ENCODE data around the gene ENTPD6.

Gene ENTPD6

GRCh38 chr20:25219365-25219764, 23.9 kb downstream of the ENTPD6 start:
- H3K9me3 ChIP-seq (ENCODE audit: control insufficient read depth, insufficient read depth, low read length), result no peaks in the 10 kb centered on the region
- peaks cover 5% of the 10 kb centered on the region; the same call in 1 of the 2 replicates for H3K4me1 ChIP-seq (ENCODE audit: control insufficient read depth, insufficient read depth, low read length)
- H3K36me3 ChIP-seq (ENCODE audit: control insufficient read depth, insufficient read depth, low read length), result peaks cover 48% of the 10 kb centered on the region
- H3K27ac ChIP-seq (ENCODE audit: low read depth, low read length), result no peak overlapping the region
- H3K9ac ChIP-seq (ENCODE audit: low read depth, low read length), result no peak overlapping the region
- no peaks in the 10 kb centered on the region for H3K27me3 ChIP-seq (ENCODE audit: control insufficient read depth, insufficient read depth, low read length)
- H3K4me3 ChIP-seq (ENCODE audit: low read depth, low read length), result no peak overlapping the region

- Histone ChIP-seq H3K27ac (ENCODE audit: low read depth, low read length) (no peak overlapping the region), H3K9me3 (ENCODE audit: control insufficient read depth, insufficient read depth, low read length) (no peaks in the 10 kb centered on the region), H3K36me3 (ENCODE audit: control insufficient read depth, insufficient read depth, low read length) (peaks cover 40% of the 10 kb centered on the region), H3K4me1 (ENCODE audit: control insufficient read depth, insufficient read depth, low read length) (peaks cover 5% of the 10 kb centered on the region; the same call in 1 of the 2 replicates), H3K27me3 (ENCODE audit: control insufficient read depth, insufficient read depth, low read length) (no peaks in the 10 kb centered on the region), H3K9ac (ENCODE audit: low read depth, low read length) (no peak overlapping the region), H3K4me3 (ENCODE audit: low read depth, low read length) (no peak overlapping the region)
Measured at GRCh38 chr20:25220021-25220730, 24.7 kb downstream of the ENTPD6 start.

- Histone ChIP-seq H3K9me3 (ENCODE audit: control insufficient read depth, insufficient read depth, low read length) (no peaks in the 10 kb centered on the region), H3K27ac (ENCODE audit: low read depth, low read length) (no peak overlapping the region), H3K36me3 (ENCODE audit: control insufficient read depth, insufficient read depth, low read length) (peaks cover 32% of the 10 kb centered on the region), H3K9ac (ENCODE audit: low read depth, low read length) (no peak overlapping the region), H3K4me3 (ENCODE audit: low read depth, low read length) (no peak overlapping the region), H3K4me1 (ENCODE audit: control insufficient read depth, insufficient read depth, low read length) (peaks cover 5% of the 10 kb centered on the region; the same call in 1 of the 2 replicates), H3K27me3 (ENCODE audit: control insufficient read depth, insufficient read depth, low read length) (no peaks in the 10 kb centered on the region)
Measured at GRCh38 chr20:25220810-25221591, 25.5 kb downstream of the ENTPD6 start.

GRCh38 chr20:25221592-25222460, 26.3 kb downstream of the ENTPD6 start:
- Histone ChIP-seq H3K27me3 (ENCODE audit: control insufficient read depth, insufficient read depth, low read length) (no peaks in the 10 kb centered on the region), H3K4me3 (ENCODE audit: low read depth, low read length) (no peak overlapping the region), H3K27ac (ENCODE audit: low read depth, low read length) (peak overlapping the region; percentile 91), H3K4me1 (ENCODE audit: control insufficient read depth, insufficient read depth, low read length) (peaks cover 5% of the 10 kb centered on the region; the same call in 1 of the 2 replicates), H3K9me3 (ENCODE audit: control insufficient read depth, insufficient read depth, low read length) (no peaks in the 10 kb centered on the region), H3K9ac (ENCODE audit: low read depth, low read length) (no peak overlapping the region), H3K36me3 (ENCODE audit: control insufficient read depth, insufficient read depth, low read length) (peaks cover 27% of the 10 kb centered on the region)

- Histone ChIP-seq H3K9ac (ENCODE audit: low read depth, low read length) (0 out of 2 replicates have a peak overlapping the region, but pooled peaks have one; percentile 22), H3K9me3 (ENCODE audit: control insufficient read depth, insufficient read depth, low read length) (no peaks in the 10 kb centered on the region), H3K27me3 (ENCODE audit: control insufficient read depth, insufficient read depth, low read length) (no peaks in the 10 kb centered on the region), H3K4me1 (ENCODE audit: control insufficient read depth, insufficient read depth, low read length) (peaks cover 5% of the 10 kb centered on the region; the same call in 1 of the 2 replicates), H3K4me3 (ENCODE audit: low read depth, low read length) (no peak overlapping the region), H3K27ac (ENCODE audit: low read depth, low read length) (peak overlapping the region; percentile 91), H3K36me3 (ENCODE audit: control insufficient read depth, insufficient read depth, low read length) (peaks cover 21% of the 10 kb centered on the region)
Measured at GRCh38 chr20:25222461-25223178, 27.1 kb downstream of the ENTPD6 start.

GRCh38 chr20:25223179-25223661, 27.7 kb downstream of the ENTPD6 start:
- H3K36me3 ChIP-seq (ENCODE audit: control insufficient read depth, insufficient read depth, low read length), result peaks cover 17% of the 10 kb centered on the region
- H3K27ac ChIP-seq (ENCODE audit: low read depth, low read length), result peak overlapping the region; percentile 91

GRCh38 chr20:25223765-25224720, 28.5 kb downstream of the ENTPD6 start:
- H3K27ac ChIP-seq (ENCODE audit: low read depth, low read length), result peak overlapping the region; percentile 91
- peaks cover 8% of the 10 kb centered on the region; the same call in 1 of the 2 replicates for H3K36me3 ChIP-seq (ENCODE audit: control insufficient read depth, insufficient read depth, low read length)
- H3K27me3 ChIP-seq (ENCODE audit: control insufficient read depth, insufficient read depth, low read length), result no peaks in the 10 kb centered on the region
- peaks cover 5% of the 10 kb centered on the region; the same call in 1 of the 2 replicates for H3K4me1 ChIP-seq (ENCODE audit: control insufficient read depth, insufficient read depth, low read length)
- H3K9ac ChIP-seq (ENCODE audit: low read depth, low read length), result no peak overlapping the region
- H3K4me3 ChIP-seq (ENCODE audit: low read depth, low read length), result no peak overlapping the region
- no peaks in the 10 kb centered on the region for H3K9me3 ChIP-seq (ENCODE audit: control insufficient read depth, insufficient read depth, low read length)

More at GRCh38 chr20:25223179-25223661, 27.7 kb downstream of the ENTPD6 start:
- no peaks in the 10 kb centered on the region for H3K27me3 ChIP-seq (ENCODE audit: control insufficient read depth, insufficient read depth, low read length)
- H3K4me1 ChIP-seq (ENCODE audit: control insufficient read depth, insufficient read depth, low read length), result peaks cover 5% of the 10 kb centered on the region; the same call in 1 of the 2 replicates
- 0 out of 2 replicates have a peak overlapping the region, but pooled peaks have one; percentile 22 for H3K9ac ChIP-seq (ENCODE audit: low read depth, low read length)
- no peaks in the 10 kb centered on the region for H3K9me3 ChIP-seq (ENCODE audit: control insufficient read depth, insufficient read depth, low read length)
- no peak overlapping the region for H3K4me3 ChIP-seq (ENCODE audit: low read depth, low read length)

GRCh38 chr20:25224941-25225340, 29.4 kb downstream of the ENTPD6 start:
- Histone ChIP-seq H3K9ac (ENCODE audit: low read depth, low read length) (no peak overlapping the region), H3K4me1 (ENCODE audit: control insufficient read depth, insufficient read depth, low read length) (peaks cover 5% of the 10 kb centered on the region; the same call in 1 of the 2 replicates)

GRCh38 chr20:25225642-25226432, 30.3 kb downstream of the ENTPD6 start:
- Histone ChIP-seq H3K36me3 (ENCODE audit: control insufficient read depth, insufficient read depth, low read length) (0 out of 2 replicates have a peak, but pooled peaks cover 4% of the 10 kb centered on the region), H3K9ac (ENCODE audit: low read depth, low read length) (no peak overlapping the region)

More at GRCh38 chr20:25224941-25225340, 29.4 kb downstream of the ENTPD6 start:
- H3K4me3 ChIP-seq (ENCODE audit: low read depth, low read length), result no peak overlapping the region
- no peaks in the 10 kb centered on the region for H3K9me3 ChIP-seq (ENCODE audit: control insufficient read depth, insufficient read depth, low read length)
- H3K27ac ChIP-seq (ENCODE audit: low read depth, low read length), result no peak overlapping the region
- H3K36me3 ChIP-seq (ENCODE audit: control insufficient read depth, insufficient read depth, low read length), result 0 out of 2 replicates have a peak, but pooled peaks cover 6% of the 10 kb centered on the region
- H3K27me3 ChIP-seq (ENCODE audit: control insufficient read depth, insufficient read depth, low read length), result no peaks in the 10 kb centered on the region

More at GRCh38 chr20:25225642-25226432, 30.3 kb downstream of the ENTPD6 start:
- Histone ChIP-seq H3K27ac (ENCODE audit: low read depth, low read length) (no peak overlapping the region), H3K9me3 (ENCODE audit: control insufficient read depth, insufficient read depth, low read length) (no peaks in the 10 kb centered on the region), H3K4me3 (ENCODE audit: low read depth, low read length) (no peak overlapping the region), H3K4me1 (ENCODE audit: control insufficient read depth, insufficient read depth, low read length) (peaks cover 5% of the 10 kb centered on the region; the same call in 1 of the 2 replicates), H3K27me3 (ENCODE audit: control insufficient read depth, insufficient read depth, low read length) (no peaks in the 10 kb centered on the region)
